NOMO-1 treated with dmso at 0.1 percent for 144 hours (cell line): ENCODE measurements around the gene AK5.

Source experiments
- DNase-seq: peaks from one replicate; lab custom pipeline; 2025; ENCODE audit not compliant: unreplicated experiment; lab: John Stamatoyannopoulos, UW

The AK5 gene

GRCh38 chr1:77582905-77583304 lies 301.1 kb downstream of the AK5 start:
- no peak for DNase-seq

DNA sequence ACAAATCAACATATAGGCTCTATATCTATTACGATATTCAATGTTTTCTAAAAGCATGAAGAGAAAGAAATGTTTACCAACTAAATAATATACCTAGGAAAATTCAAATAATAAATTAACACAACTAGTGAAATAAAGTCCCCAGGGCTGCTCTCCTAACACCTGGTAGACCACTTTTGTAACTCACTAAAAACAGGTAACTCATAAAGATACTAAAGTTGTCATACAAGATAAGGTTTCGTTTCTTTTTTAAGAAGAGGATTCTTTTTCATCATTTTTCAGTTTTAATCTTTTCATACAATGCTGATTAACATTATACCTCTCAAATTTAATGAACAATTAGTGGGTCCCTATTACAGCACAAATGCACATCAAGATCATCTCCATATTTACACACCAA lies 301.7 kb downstream of the AK5 start:
- no peak for DNase-seq

- DNase-seq = no peak
These were observed 303.1 kb downstream of the AK5 start for GRCh38 chr1:77584884-77585283.

DNA sequence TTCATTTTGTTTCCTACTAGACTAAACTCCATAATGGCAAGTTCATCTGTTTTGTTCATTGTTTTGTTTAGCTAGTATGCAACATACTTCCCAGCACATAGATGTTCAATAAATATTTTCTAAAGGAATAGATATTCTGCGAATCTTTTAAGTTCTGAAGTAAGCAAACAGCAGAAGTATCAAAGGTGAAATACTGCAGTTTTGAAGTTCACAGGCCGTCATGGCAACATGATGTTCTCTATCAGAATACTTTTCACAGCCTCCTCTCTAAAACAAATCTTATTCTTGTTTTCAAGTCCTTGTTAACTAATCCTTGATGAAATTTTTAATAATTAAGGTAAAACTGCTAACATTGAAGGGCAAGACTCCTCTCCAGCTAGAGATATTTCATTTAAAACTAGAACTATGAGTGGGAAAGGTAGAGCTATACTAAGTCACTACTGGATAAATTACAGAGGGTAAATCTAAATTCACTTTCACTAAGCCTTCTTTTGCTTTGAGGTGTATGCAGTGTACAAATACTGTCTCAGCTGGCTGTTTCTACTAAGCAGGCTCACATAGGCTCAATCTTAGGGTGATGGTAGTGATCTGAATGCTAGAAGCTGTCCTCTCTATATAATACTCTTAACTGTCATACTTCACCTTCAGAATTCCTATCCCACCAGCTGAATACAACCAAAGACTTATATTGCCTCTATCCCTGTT lies 303.9 kb downstream of the AK5 start:
- no peak for DNase-seq

- DNase-seq = no peak
These were observed 307.4 kb downstream of the AK5 start for GRCh38 chr1:77589231-77589630.

GRCh38 chr1:77590651-77591050 lies 308.8 kb downstream of the AK5 start:
- DNase-seq = no peak

DNA sequence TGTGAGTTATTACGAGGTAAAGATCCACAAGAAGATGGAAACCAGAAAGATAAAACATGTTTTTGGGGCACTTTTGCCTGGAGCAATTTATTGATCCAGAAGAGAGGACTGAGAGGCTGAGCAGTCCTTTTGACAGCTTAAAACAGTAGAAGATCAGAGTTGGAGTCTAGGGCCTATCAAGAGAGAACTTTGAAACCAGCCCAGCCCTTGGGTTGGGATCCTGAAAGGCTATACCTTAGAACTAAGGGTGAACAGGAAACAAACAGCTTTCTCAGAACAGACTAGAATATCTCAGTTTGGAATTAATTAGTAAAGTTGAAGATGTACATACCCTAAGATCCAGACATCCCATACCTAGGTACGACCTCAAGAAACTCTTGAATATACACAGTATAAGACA lies 311.1 kb downstream of the AK5 start:
- DNase-seq = no peak

GRCh38 chr1:77594366-77595112 lies 312.7 kb downstream of the AK5 start:
- DNase-seq = no peak

DNA sequence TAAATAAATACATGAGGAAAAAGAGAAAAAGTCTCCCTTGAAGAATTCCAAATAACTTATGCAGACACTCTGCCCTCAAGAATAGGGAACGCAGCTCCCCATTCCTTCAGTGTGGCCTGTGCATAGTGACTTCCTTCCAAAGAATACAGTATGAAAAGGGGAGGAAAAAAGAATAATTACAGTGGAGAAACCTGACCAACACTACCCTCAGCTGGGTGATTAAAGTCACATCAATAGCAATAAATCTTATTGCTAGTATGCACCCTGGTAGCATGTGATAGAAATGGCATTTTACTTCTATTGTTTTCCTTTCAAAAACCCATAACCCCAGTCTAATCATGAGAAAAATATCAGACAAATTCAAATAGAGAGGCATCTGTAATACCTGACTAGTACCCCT lies 315.5 kb downstream of the AK5 start:
- DNase-seq = no peak

DNA sequence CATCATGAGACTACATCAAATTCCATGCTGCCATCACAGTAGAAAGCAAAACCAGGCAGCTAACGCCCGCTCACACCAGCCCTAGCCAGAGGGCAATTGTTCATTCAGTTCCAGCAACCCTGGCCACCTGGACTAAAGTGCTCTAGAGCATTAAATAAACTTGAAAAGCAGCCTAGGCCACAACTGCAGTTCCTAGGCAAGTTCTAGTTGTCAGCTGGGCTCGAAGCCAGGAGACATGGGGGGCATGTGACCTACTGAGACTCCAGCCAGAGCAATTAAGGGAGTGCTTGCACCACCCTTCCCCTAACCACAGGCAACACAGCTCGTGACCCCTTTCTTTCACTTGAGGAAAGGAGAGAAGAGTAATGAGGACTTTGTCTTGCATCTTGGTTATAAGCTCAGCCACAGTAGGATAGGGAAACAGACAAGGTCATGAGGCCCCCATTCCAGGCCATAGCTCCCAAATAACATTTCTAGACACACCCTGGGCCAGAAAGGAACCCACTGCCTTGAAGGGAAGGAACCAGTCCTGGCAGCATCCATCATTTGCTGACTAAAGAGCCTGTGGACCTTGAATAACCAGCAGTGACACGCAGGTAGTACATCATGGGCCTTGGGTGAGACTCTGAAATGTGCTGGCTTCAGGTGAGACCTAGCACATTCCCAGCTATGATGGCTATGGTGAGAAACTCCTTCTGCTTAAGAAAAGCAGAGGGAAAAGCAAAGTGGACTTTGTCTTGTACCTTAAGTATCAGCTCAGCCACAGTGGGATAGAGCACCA lies 323.6 kb downstream of the AK5 start:
- peak; percentile 81 for DNase-seq

GRCh38 chr1:77608893-77609292 lies 327.1 kb downstream of the AK5 start:
- DNase-seq = no peak
